ENCODE data around the gene PARN. TPM values are rescaled to one million over a fixed set of nuclear protein-coding genes. Genes with fewer than 3 reads are reported as not detected.

Gene PARN
- total RNA-seq, 6 experiments from 2014 or later, result 12.1 to 28.0 (median 15.6) TPM

GRCh38 chr16:14529010-14529669 is 100.9 kb downstream of the PARN start:
- no peak for TF ChIP-seq POLR2A (IDR thresholded peaks at IDR 0.05)
- TF ChIP-seq CTCF (IDR thresholded peaks at IDR 0.05), result peak; percentile 72 to 92 (median 73)
- 16% methylated on average over 11 of the region's 11 CpGs for WGBS (ENCODE audit: insufficient coverage, low coverage, low lambda C conversion rate, missing lambda C conversion rate)
- intact Hi-C loops (cut with DNase I), result loop anchor here in 1 of 2 donors (5.0 kb wide), 1 partner anchor 232 kb away; no protein-coding TSS in a partner anchor
- ATAC-seq (peak; percentile 87 to 88 (median 88)), DNase-seq (peak; percentile 60 to 83 (median 71))
- Histone ChIP-seq H3K4me1 (peaks cover 0 to 25% (median 10%) of the 10 kb centered on the region in 4 donors), H3K36me3 (no peaks in the 10 kb centered on the region), H3K4me3 (peak overlapping the region in 1 of 3 donors; percentile 31), H3K9me3 (no peaks in the 10 kb centered on the region), H3K27ac (peak overlapping the region; percentile 52 to 71 (median 65)), H3K27me3 (no peaks in the 10 kb centered on the region)

- no peak overlapping the region for H3K4me3 ChIP-seq
- DNase-seq, result no peak
- H3K27me3 ChIP-seq, result no peaks in the 10 kb centered on the region
- no peaks in the 10 kb centered on the region for H3K36me3 ChIP-seq
- peaks cover 0 to 25% (median 10%) of the 10 kb centered on the region in 4 donors for H3K4me1 ChIP-seq
- intact Hi-C loops (cut with DNase I), result loop anchor here in 1 of 2 donors (5.0 kb wide), 1 partner anchor 231 kb away; no protein-coding TSS in a partner anchor
- no peaks in the 10 kb centered on the region for H3K9me3 ChIP-seq
- TF ChIP-seq CTCF (IDR thresholded peaks at IDR 0.05) (no peak), POLR2A (IDR thresholded peaks at IDR 0.05) (no peak)
- H3K27ac ChIP-seq, result peak overlapping the region; percentile 52 to 71 (median 65)
- 56% methylated on average over 4 of the region's 4 CpGs for whole genome bisulfite sequencing (ENCODE audit: insufficient coverage, low coverage, low lambda C conversion rate, missing lambda C conversion rate)
- peak; percentile 22 to 34 (median 26) for ATAC-seq
Measured at GRCh38 chr16:14528306-14528705, 101.8 kb downstream of the PARN start.

- TF ChIP-seq CTCF (IDR thresholded peaks at IDR 0.05) (no peak), POLR2A (IDR thresholded peaks at IDR 0.05) (no peak)
- WGBS (ENCODE audit: insufficient coverage, low coverage, low lambda C conversion rate, missing lambda C conversion rate), result 22% methylated on average over 5 of the region's 5 CpGs
- H3K4me3 ChIP-seq, result no peak overlapping the region
- no peaks in the 10 kb centered on the region for H3K27me3 ChIP-seq
- no peaks in the 10 kb centered on the region for H3K9me3 ChIP-seq
- DNase-seq (peak in 1 of 3 donors; percentile 78), ATAC-seq (peak; percentile 78 to 83 (median 81))
- peak overlapping the region; percentile 52 to 71 (median 65) for H3K27ac ChIP-seq
- H3K36me3 ChIP-seq, result no peaks in the 10 kb centered on the region
- peaks cover 0 to 25% (median 10%) of the 10 kb centered on the region in 4 donors for H3K4me1 ChIP-seq
- intact Hi-C loops (cut with DNase I), result loop anchor here in 1 of 2 donors (5.0 kb wide), 1 partner anchor 230 kb away; no protein-coding TSS in a partner anchor
Measured at GRCh38 chr16:14527411-14528044, 102.5 kb downstream of the PARN start.

- no peak overlapping the region for H3K4me3 ChIP-seq
- H3K36me3 ChIP-seq, result no peaks in the 10 kb centered on the region
- no peak for TF ChIP-seq CTCF (IDR thresholded peaks at IDR 0.05)
- no peak for TF ChIP-seq POLR2A (IDR thresholded peaks at IDR 0.05)
- no peak for ATAC-seq
- DNase-seq, result no peak
- H3K4me1 ChIP-seq, result peaks cover 0 to 25% (median 10%) of the 10 kb centered on the region in 4 donors
- no peaks in the 10 kb centered on the region for H3K9me3 ChIP-seq
- intact Hi-C loops (cut with DNase I), result loop anchor here in 1 of 2 donors (5.0 kb wide), 1 partner anchor 228 kb away; no protein-coding TSS in a partner anchor
- H3K27me3 ChIP-seq, result no peaks in the 10 kb centered on the region
- WGBS (ENCODE audit: insufficient coverage, low coverage, low lambda C conversion rate, missing lambda C conversion rate), result 95% methylated on average over 4 of the region's 5 CpGs
- H3K27ac ChIP-seq, result no peak overlapping the region
Measured at GRCh38 chr16:14525596-14525995, 104.5 kb downstream of the PARN start.

Measured in right lobe of liver (tissue), 6 donors.